Testis (tissue), 2 donors: ENCODE results near the gene LGI2.

ENCODE experiments used
- CTCF ChIP-seq, 3 experiments: fragments of 450-650 bp in 2 of 3; fragments of 200-600 bp in 1 of 3; sonication (generic) in 1 of 3; IDR thresholded peaks; one replicate each; pipeline ENCODE4 v1.5.1; 2016 to 2019; ENCODE audit warnings: antibody characterized with exemption in 3 of 3, mild to moderate bottlenecking in 2 of 3, moderate library complexity in 1 of 3
- POLR2A ChIP-seq: fragments of 450-650 bp; IDR thresholded peaks from one replicate; pipeline ENCODE4 v1.6.1; 2017; ENCODE audit warnings: antibody characterized with exemption, mild to moderate bottlenecking, moderate library complexity

- TF ChIP-seq CTCF (IDR thresholded peaks at IDR 0.05) (no peak), POLR2A (no peak)
Measured at GRCh38 chr4:25078523-25078922, 47.8 kb upstream of the LGI2 start.
